ENCODE measurements around the gene ANKRD11.

GRCh38 chr16:89517128-89517527 is 26.8 kb upstream of the ANKRD11 start:
- TF ChIP-seq CTCF (optimal IDR thresholded peaks at IDR 0.05 in 1 of 3, IDR thresholded peaks at IDR 0.05 in 1 of 3, conservative IDR thresholded peaks at IDR 0.05 in 1 of 3; ENCODE audit: extremely low read depth in 1 of 3, insufficient read depth in 2 of 3, low read length in 3 of 3) (no peak), EZH2 (IDR thresholded peaks at IDR 0.05; ENCODE audit: low read length) (no peak)
